H4 (cell line): ENCODE measurements around the gene PARP4. TPM values are rescaled to one million over a fixed set of nuclear protein-coding genes. Genes with fewer than 3 reads are reported as not detected.
A peak's percentile ranks its signal among the peaks of the same experiment; 100 is the strongest.
"Not testable (repeated sequence)": the region's sequence is repeated elsewhere in the genome, so short reads cannot be mapped to it uniquely, and the experiment has no call there.

ENCODE experiments used
- DNase-seq: peaks from one replicate; pipeline ENCODE4 v3.0.0-alpha.2; 2015; ENCODE audit warnings: low spot score
- total RNA-seq: library from RNA; depleted of rRNA; stranded (reverse); fragments of >200 nt; shearing (Covaris generic); gene quantifications from 2 replicates; pipeline ENCODE4 v1.2.3, GENCODE V29; 2014

Gene PARP4
- total RNA-seq, 1 experiment from 2014 or later = 34.6 TPM

DNA sequence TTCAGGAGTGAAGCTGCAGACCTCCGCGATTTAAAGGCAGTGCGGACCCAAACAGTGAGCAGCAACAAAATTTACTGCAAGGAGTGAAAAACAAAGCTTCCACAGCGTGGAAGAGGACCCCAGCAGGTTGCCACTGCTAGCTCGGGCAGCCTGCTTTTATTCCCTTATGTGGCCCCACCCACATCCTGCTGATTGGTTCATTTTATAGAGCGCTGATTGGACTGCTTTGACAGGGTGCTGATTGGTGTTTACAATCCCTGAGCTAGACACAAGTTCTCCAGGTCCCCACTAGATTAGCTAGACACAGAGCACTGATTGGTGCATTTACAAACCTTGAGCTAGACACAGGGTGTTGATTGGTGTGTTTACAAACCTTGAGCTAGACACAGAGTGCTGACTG, 6.3 kb downstream of the PARP4 start:
- DNase-seq = not testable (repeated sequence)

DNA sequence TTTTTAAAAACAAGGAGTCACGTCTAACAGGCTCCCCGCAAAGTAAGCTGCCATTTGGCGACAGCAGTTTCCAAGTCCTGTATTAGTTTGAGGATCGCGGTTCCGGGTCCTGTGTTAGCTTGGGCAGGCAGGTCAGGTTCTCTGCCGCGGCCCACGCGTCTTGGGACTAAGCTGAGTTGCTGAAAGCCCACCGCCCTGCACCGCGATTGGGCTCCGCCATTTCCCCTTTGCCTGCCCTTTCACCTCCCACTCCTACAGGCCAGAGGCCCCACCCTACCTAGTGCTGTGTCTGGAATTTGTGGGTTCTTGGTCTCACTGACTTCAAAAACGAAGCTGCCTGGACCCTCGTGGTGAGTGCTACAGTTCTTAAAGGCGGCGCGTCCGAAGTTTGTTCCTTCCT, 6.8 kb downstream of the PARP4 start:
- no peak for DNase-seq

DNA sequence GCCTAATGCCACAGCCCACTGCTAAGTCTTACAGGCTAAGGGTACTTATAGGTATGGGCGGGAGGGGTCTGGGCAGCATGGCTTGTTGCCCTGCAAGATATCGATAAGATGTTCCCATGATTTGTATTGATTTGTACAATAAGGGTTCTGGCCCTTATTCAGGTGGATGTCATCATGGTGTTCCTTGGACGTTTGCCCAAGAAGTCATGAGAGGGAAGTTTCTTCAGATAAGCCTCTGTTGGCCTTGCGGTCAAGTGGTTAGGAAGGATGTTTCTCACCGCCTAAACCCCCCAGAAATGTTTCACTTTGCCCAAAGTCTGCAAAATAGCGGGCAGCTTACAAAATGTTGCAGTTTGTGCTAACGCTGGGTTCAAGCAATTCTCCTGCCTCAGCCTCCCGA, 7.3 kb downstream of the PARP4 start:
- no peak for DNase-seq

DNA sequence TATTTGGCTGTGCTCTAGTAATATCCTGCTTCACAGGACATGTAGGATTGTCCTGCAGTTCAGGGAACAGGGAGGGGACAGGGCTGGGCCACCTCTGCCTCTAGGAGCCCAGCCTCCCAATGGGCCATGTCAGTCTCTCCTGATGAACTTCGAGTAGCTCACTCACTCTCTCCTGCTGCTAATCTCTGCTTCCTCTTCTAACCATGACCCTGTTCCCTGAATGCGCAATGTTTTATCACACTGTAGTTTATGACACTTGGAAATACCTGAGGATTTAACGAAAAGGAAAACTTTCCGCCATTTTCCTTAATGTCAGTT, 9.2 kb downstream of the PARP4 start:
- DNase-seq = no peak

DNA sequence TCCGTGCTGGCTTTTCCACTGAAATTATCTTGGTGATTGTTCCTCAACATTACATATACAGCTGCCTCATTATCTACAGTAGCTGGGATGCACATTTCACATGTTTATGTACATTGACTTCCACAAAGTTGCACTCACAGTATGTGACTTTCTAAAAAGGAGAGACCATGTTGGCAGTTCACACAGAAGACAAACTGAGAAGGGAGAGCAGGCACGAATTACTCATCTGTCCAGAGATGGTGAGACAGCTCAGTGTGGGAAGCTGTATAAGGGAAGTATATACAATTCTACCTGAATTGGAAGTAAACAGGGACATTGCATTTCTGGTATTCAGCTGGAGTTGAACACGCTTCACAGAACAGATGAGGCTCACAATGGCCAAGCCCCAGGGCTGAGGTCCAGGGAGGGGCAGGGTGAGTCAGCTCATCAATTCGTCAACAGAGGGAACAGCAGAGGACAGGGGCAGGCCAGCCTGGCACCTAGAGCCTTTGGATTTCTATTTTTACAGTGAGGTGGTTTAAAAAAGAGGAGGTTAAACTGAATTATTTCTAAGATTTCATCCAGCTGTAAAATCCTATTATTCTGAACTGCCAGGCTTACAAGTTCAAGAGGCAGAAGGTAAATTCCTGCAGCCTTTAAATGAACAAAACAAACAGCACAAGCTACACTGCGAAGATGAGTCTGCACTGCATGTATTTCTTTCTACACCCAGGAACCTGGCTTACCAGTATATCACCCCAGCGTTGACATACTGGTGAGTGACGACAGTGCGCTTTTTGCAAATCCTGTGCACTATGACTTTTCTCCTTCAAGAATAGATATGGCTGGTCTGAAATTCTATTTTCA, 9.8 kb downstream of the PARP4 start:
- DNase-seq = peak; percentile 33

DNA sequence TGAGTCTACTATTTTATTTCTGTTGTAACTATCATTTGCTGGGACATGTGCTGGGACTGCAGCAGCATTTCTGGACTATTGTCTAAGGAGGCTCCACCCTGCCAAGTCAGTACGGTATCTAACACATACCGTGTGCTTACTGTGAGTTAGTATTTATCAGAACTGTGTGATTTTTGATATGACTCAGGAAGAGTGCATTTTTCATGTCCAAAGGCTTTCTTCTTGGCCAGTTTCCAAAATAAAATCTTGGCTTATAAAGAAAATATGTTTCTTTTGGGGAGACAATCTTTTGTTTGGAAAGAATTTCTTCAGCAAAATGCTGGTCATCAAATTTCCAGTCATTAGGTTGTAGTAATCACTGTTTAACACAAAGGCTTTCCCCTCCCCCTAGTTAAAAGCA, 11.6 kb downstream of the PARP4 start:
- DNase-seq = no peak

DNA sequence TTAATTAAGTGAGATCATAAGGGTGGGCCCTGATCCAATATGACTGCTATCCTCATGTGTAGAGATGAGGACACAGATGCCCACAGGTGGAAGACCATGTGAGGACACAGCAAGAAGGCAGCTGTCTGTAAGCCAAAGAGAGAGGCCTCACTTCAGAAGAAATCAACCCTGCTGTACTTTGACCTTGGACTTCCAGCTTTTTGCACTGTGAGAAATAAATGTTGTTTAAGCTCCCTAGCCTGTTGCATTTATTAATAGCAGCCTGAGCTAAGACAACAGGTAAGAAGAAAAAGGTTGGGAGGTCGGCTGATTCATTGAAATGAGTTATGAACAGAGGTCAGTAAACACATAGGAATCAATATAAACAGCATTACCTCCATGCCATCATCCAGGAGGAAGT, 14.8 kb downstream of the PARP4 start:
- no peak for DNase-seq

DNA sequence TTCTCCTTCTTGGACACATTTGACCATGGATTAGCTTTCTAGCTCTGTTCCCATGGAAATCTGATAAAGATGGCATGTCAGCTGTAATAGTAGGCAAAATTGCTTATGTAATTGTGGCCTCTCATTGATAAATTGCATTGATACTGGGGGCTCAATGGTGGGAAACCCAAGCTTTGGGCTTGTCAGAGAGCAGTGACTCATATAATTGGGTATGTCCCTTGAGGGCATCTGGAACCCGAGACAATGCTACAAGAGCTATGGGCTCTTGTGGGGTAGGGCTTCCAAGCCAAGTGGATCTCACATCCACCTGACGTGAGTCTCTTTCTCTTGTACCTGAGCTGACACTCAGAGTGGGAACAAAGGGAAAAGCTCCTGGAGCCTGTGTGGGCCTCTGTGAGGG, 16.3 kb downstream of the PARP4 start:
- not testable (repeated sequence) for DNase-seq

DNA sequence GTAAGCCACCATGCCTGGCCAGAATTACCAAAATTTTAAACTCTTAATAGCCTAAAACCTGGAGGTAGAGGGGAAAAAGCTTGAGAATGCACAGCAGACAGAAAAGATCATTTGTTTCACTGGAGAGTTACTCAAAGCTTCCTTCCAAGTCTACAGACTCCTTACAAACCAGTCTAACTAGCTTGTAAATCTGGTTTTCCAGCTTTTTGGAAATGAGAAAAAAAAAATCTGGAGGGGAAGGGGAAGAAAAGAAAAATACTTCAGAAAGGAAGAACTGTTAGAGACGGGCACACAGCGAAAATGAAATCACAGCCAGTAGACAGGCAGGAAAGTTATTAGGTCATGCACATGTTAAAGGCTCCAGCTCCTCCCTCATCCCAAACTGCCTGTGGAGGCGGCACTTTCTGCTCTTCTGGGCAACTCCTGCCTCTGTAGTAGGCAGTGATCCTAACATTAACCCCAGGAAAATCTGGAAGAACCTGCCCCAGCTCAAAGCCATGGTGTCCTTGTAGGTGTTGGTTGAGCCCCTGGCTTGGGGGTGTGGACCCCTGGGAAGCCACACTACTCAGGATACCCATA, 17.3 kb downstream of the PARP4 start:
- no peak for DNase-seq

DNA sequence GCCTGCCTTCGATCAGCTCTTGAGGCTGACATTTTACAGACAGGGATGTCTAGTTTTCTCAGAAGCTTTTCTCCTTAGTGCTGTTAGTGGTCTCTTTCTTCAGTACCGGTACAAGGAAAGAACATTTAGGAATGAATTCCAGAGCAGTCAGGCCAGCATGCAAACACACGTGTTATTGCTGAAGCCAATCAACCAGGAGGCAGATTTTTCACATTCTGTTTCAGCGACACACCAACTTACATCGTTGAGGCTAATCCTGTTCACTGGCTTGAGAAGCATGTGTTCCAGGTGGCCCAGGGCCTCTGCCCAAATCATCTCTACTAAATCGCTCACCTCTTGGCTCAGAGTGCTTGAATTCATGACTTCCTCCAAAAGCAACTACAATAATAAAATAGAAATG, 19.2 kb downstream of the PARP4 start:
- no peak for DNase-seq

DNA sequence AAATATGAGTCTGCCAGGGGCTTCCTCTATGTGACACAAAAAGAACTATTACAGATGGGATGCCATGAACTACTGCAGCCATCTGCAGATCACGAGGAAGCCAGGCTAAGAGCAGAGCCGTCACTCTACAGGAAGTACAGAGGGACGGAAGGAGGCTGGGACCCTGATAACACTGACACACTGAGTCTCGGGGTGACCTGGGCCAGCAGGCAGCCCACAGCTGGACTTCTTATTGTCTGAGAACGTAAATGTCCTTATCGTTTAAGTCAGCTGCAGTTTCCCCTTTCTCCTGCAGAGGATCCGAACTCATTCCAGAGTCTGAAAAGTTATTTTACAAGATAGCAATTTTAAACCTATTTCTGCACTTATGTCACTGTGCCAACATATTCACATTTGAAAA, 20.7 kb downstream of the PARP4 start:
- DNase-seq = no peak

DNA sequence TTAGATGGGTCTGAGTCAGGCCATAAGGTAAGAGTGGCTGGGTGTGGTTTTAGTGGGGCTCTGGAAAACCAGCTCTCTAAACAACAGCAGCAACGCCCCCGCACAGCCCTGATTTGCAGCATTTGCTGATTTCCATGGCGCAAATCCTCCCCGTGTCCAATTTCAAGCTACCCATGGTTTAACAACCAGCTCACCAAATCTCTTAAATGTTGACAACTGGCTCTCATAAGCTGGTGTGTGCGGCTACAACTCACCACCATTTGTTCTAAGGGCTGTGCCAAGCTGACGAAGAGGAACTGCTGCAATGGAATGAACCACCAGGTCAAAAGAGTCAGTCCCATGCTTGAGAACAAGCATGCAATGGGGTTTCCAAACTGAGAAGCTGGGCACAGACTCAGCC, 22.9 kb downstream of the PARP4 start:
- no peak for DNase-seq

DNA sequence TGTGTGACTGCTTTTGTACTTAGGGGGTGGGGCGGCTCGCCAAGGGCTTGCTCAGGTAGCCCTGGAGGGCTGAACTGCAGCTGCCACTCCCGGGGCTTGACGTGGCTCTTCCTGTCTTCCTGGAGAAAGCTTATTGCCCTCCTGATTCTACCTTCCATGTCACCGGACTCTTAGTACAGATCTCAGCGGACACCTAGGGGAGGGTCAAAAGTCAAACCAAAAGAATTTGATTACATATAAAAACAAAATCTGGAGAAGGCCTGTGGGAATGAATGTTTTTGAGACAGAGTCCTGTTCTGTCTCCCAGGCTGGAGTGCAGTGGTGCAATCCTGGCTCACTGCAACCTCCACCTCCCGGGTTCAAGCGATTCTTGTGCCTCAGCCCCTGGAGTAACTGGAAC, 24.5 kb downstream of the PARP4 start:
- DNase-seq = not testable (repeated sequence)

DNA sequence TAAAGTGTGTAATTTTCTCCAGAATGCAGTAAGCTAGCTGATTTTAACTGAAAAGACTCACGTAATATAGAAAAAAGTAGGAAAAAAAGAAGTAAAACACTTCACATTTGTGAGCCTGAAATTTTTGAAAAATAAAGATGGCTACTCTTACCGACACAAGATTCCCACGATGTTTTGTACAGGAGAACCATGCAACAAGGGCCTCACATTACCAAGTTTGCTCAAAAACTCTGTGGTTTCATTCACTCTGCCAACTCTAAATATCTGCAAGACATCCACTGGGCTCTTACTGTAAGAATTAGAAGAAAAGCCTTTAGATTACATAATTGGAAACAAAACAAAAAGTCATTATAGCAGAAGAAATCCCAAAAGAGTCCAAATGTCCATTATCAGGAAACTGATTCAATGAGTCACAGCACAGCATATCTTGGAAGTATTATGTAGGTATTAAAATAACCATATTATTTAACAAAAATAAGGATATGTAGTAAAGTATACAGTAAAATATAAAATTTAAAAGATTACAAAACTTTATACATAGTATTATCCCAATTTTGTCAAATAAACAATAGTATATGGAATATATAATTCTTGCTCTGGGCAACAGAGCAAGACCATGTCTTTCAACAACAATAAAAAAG, 26.4 kb downstream of the PARP4 start:
- not testable (repeated sequence) for DNase-seq

DNA sequence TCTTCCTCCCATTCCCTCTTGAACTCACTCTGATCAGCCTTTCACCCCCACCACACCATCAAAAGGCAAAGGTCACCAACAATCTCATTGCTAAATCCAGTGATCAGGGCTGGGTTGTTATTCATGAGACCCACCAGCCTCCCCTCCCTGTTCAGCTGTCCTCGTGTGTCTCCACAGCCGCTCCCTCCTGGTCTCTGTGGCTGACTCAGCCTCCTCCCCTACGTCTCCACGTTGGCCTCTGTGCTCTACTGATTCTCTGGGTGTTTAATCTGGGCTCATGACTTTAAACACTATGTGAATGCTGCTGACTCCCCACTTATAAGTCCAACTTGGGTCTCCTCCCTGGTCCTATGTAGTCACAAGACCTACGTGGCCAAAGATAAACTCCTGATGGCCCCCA, 38.9 kb downstream of the PARP4 start:
- DNase-seq = no peak

DNA sequence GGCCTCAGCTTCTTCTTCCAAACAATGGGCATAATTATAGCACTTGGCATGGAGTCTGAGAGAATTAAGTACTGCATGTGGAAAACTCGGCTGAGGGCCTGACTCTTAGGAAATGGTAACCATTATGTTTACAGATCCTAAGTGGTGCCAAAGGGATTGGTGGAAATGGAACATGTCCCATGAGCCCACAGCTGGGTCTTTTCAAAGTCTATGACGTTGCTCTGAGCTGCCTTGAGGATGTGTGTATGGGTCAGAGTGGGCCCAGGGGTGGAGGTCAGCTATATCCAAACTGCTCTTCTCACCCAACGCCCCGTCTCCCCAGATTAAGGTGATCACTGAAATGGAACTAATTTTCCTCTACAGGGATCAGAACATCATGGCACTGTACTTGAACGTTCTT, 40.4 kb downstream of the PARP4 start:
- DNase-seq = not testable (repeated sequence)

DNA sequence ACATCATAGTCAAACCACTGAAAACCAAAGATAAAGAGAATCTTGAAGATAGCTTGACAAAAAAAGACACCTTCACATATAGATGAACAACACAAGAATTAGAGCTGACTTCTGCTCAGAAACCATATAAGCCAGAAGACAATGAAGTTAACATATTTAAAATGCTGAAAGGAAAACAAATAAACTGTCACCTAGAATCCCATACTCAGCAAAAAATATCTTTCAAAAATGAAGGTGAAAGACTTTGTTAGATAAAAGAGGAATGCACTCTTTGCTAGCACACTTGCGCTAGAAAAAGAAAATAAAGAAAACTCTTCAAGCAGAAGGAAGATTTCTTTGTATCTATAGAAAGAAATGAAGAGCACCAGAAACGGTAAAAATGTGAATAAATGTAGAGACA, 49.5 kb downstream of the PARP4 start:
- no peak for DNase-seq

DNA sequence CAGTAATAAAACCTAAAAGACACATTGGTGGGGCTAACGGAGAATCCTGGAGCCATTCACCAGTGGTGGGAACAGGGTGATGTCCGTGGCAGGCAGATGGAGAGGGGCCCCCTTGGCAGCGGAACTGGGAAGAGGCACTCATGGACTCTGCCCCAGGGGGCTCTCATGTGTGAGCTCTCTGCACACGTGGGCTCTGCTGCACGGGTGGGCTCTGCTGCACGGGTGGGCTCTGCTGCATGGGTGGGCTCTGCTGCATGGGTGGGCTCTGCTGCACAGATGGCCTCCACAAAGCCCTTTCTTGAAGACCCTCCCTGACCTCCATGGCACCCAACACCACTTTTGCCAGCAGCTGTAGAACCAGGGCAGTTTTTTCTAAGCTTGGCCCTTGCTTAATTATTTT, 52.3 kb downstream of the PARP4 start:
- no peak for DNase-seq

DNA sequence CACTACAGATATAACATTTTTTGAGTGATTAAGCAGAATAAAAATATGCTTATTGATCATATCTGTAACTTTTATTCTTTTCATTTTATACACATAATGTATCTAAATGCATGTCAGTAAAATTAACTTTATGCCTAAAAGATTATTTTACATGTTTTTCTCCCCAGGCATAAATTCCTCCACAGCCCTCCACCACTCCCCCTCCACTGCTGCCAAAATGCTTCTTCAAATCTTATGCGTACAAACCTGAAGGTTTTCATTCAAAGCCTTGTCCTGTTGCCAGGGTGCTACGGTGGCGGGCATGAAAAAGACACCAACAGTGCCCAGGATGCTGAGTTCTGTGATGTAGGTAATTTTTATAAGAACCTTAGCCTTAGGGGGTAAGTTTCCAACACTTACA, 52.9 kb downstream of the PARP4 start:
- DNase-seq = no peak

DNA sequence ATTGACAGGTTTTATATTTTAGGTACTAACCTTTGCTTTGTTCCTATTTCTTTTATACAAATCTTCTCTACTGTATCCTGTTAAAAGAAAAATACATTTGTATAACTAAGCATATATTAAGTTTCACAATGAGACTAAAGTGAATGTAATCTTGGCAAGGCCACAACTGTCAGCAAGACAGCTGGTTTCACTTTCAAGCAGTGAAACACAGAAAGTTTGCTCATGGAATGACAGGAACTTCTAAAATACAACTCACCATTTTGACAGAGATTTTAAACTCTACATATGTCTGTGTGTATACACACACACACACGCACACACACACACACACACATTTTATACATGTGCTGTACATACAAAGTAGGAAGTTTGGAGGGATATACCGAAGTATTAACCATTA, 53.3 kb downstream of the PARP4 start:
- no peak for DNase-seq

DNA sequence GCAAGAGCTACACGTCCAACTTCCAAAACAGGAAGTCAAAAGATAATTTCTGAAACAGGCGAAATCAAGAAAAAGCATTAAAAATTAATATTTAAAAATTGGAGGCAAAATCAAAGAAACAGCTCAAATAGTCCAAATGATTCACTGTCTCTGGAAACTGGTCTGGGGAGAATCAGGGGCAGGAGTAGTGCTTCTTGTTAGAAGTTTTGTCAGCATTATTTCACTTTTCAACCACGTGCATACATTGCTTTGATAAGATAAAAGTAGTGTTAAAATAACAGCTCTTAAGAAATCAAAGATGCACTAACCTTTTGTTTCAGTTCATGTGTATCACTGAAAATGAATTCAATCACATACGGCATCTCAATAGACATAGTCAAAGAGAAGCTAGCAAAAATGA, 53.8 kb downstream of the PARP4 start:
- DNase-seq = no peak

DNA sequence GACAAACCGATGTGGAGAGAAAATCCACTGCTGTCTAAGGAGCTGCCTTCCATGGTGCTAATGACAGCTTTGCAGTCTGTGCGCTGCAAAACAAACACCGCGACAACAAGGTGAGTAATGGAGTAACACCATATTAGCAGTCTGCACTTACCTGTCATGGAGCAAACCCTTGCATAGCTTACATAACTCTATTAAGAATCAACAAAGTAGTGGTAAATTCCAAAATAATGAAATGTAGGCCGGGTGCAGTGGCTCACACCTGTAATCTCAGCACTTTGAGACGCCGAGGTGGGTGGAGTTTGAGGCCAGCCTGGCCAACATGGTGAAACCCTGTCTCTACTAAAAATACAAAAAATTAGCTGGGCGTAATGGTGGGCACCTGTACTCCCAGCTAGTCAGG, 56.2 kb downstream of the PARP4 start:
- no peak for DNase-seq

DNA sequence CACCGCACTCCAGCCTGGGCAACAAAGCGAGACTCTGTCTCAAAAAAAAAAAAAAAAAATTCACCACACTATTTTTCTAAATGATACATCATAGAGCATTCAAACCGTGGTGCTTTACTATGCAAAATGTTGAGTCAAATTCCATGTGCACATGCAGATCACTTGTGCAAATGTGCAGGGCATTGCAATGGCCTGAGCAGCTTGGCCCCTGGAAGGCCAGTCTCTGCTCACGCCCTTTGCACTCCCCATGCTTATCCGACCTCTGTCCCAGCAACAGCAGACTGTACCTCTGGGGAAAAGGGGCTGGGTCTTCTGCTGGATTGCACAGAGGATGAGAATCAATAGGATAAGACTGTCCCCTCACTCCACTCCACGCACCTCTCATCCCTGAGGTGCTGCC, 58.5 kb downstream of the PARP4 start:
- no peak for DNase-seq
